Loucy (cell line): ENCODE results near the gene ABCA10.

ENCODE experiments used
- CTCF ChIP-seq: fragments of 200-600 bp; sonication (generic); conservative IDR thresholded peaks from 2 replicates; pipeline ENCODE4 v1.5.1; 2014; ENCODE audit warnings: mild to moderate bottlenecking, antibody characterized with exemption, low read length
- EZH2phosphoT487 ChIP-seq: fragments of 200-600 bp; IDR thresholded peaks from 2 replicates; pipeline ENCODE4 v1.6.1; 2018; ENCODE audit warnings: antibody characterized with exemption, mild to moderate bottlenecking, moderate library complexity, borderline replicate concordance

GRCh38 chr17:69250641-69251040, 22.0 kb upstream of the ABCA10 start:
- no peak for TF ChIP-seq CTCF
- TF ChIP-seq EZH2phosphoT487 = no peak
